Neural cell (in vitro differentiated cells): ENCODE measurements around the gene DNAJB14. TPM values are rescaled to one million over a fixed set of nuclear protein-coding genes. Genes with fewer than 3 reads are reported as not detected.

Experiments used
- H2AFZ ChIP-seq: fragments of 200-600, 300-800 bp; sonication (generic), shearing (Covaris generic); 2 replicates; pipeline ENCODE4 v1.6.0; 2014; ENCODE audit warnings: low read depth, mild to moderate bottlenecking, antibody characterized with exemption, low read length, moderate library complexity
- H3F3A ChIP-seq: fragments of 200-600 bp; shearing (Covaris generic); 2 replicates; pipeline ENCODE4 v1.6.1; 2016; ENCODE audit warnings: mild to moderate bottlenecking, moderate library complexity, mixed read lengths, antibody characterized with exemption, low read length; ENCODE audit not compliant: insufficient read depth, poor library complexity, severe bottlenecking
- H3K27ac ChIP-seq: fragments of 200-600, 300-800 bp; sonication (generic), shearing (Covaris generic); 2 replicates; pipeline ENCODE4 v1.5.1; 2014; ENCODE audit warnings: mild to moderate bottlenecking, low read length, moderate library complexity
- H3K27me3 ChIP-seq: fragments of 300-800, 200-600 bp; sonication (generic), shearing (Covaris generic); 2 replicates; pipeline ENCODE4 v1.6.0; 2014; ENCODE audit warnings: mild to moderate bottlenecking, low read depth, low read length, moderate library complexity; ENCODE audit not compliant: insufficient read depth
- H3K36me3 ChIP-seq: fragments of 300-800, 200-600 bp; sonication (generic), shearing (Covaris generic); 2 replicates; pipeline ENCODE4 v1.5.1; 2014; ENCODE audit warnings: mild to moderate bottlenecking, antibody characterized with exemption, low read length, moderate library complexity; ENCODE audit not compliant: insufficient read depth
- H3K4me2 ChIP-seq: fragments of 300-800, 200-600 bp; sonication (generic), shearing (Covaris generic); 2 replicates; pipeline ENCODE4 v1.6.0; 2014; ENCODE audit warnings: mild to moderate bottlenecking, low read length
- H3K4me3 ChIP-seq: fragments of 300-800, 200-600 bp; sonication (generic), shearing (Covaris generic); 2 replicates; pipeline ENCODE4 v1.5.1; 2014; ENCODE audit warnings: mild to moderate bottlenecking, low read length, moderate library complexity
- H3K79me2 ChIP-seq: fragments of 200-600 bp; shearing (Covaris generic); replicated peaks from 2 replicates; pipeline ENCODE4 v1.6.0; 2014; ENCODE audit warnings: mild to moderate bottlenecking, low read length, moderate library complexity; ENCODE audit not compliant: insufficient read depth
- H3K9ac ChIP-seq: fragments of 300-800, 200-600 bp; sonication (generic), shearing (Covaris generic); 2 replicates; pipeline ENCODE4 v1.6.1; 2016; ENCODE audit warnings: mild to moderate bottlenecking, low read length, mixed read lengths
- H3K9me2 ChIP-seq: fragments of 200-600 bp; shearing (Covaris generic); 2 replicates; pipeline ENCODE4 v1.6.1; 2016; ENCODE audit warnings: mild to moderate bottlenecking, low read length, mixed read lengths; ENCODE audit not compliant: insufficient read depth
- H3K9me3 ChIP-seq: fragments of 200-600, 300-800 bp; sonication (generic), shearing (Covaris generic); 2 replicates; pipeline ENCODE4 v1.6.1; 2016; ENCODE audit warnings: mild to moderate bottlenecking, mixed run types, low read length, moderate library complexity, mixed read lengths
- H4K20me1 ChIP-seq: fragments of 200-600 bp; shearing (Covaris generic); 2 replicates; pipeline ENCODE4 v1.6.1; 2016; ENCODE audit warnings: mild to moderate bottlenecking, mixed run types; ENCODE audit not compliant: insufficient read depth
- CTCF ChIP-seq: fragments of 450-650 bp; IDR thresholded peaks from 2 replicates; pipeline ENCODE4 v1.5.1; 2014; ENCODE audit warnings: antibody characterized with exemption, mild to moderate bottlenecking, moderate library complexity; ENCODE audit not compliant: poor library complexity, severe bottlenecking
- EP300 ChIP-seq: fragments of 450-650 bp; conservative IDR thresholded peaks from 2 replicates; pipeline ENCODE4 v1.6.1; 2014; ENCODE audit warnings: antibody characterized with exemption, mild to moderate bottlenecking, moderate library complexity; ENCODE audit not compliant: poor library complexity, severe bottlenecking
- EZH2 ChIP-seq: fragments of 200-600, 300-800 bp; shearing (Covaris generic), sonication (generic); IDR thresholded peaks from 2 replicates; pipeline ENCODE4 v1.6.1; 2014; ENCODE audit warnings: antibody characterized with exemption, low read length, borderline replicate concordance, mild to moderate bottlenecking; ENCODE audit not compliant: insufficient read depth, poor library complexity, severe bottlenecking
- MXI1 ChIP-seq: fragments of 450-650 bp; conservative IDR thresholded peaks from 2 replicates; pipeline ENCODE4 v1.6.1; 2014; ENCODE audit warnings: antibody characterized with exemption, mild to moderate bottlenecking; ENCODE audit not compliant: poor library complexity, severe bottlenecking
- POLR2AphosphoS5 ChIP-seq: IDR thresholded peaks from 2 replicates; pipeline ENCODE4 v1.6.1; 2012
- RAD21 ChIP-seq: fragments of 450-650 bp; conservative IDR thresholded peaks from 2 replicates; pipeline ENCODE4 v1.6.1; 2014; ENCODE audit warnings: antibody characterized with exemption, mild to moderate bottlenecking, moderate library complexity
- SMC3 ChIP-seq: fragments of 450-650 bp; conservative IDR thresholded peaks from 2 replicates; pipeline ENCODE4 v1.6.1; 2014; ENCODE audit warnings: antibody characterized with exemption, mild to moderate bottlenecking, moderate library complexity; ENCODE audit not compliant: poor library complexity
- TAF1 ChIP-seq: IDR thresholded peaks from 2 replicates; pipeline ENCODE4 v1.6.1; 2012; ENCODE audit warnings: low read depth
- polyA plus RNA-seq: library from polyadenylated mRNA; depleted of rRNA; stranded (reverse); fragments of >200 nt; gene quantifications from 2 replicates; pipeline ENCODE4 v1.2.3, GENCODE V29; 2014
- TF ChIP-seq, protein P1 (sequence below): IDR thresholded peaks from 2 replicates; pipeline ENCODE4 v1.6.1; 2012; ENCODE audit warnings: borderline replicate concordance

Gene DNAJB14
- polyA plus RNA-seq, 1 donor from 2014 or later: 41.3 TPM

DNA sequence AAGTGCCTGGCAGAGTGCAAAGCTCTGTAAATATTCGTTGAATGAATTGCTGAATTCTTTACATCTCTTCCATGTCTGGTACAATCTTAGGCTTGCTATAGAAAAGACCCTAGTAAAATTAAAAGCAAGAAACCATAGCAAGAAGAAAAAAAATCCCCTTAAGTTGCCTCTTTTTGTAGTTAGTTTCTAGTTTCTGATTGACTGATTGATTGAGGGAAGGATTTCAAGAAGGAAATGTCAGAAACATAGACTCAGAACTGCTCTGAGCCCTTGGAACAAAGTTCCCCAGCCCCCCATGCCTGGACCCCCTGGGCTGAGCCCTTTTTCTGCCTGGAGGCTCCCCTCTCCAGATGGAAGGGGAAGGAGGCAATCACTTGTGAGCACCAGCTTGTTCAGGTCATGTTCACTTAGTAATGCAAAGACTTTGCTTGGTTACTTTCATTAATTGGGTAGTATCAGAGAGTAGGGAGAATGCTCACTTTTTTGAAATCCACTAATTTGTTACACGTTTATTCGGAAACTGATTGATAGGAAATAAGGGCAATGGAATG lies 94.1 kb downstream of the DNAJB14 start:
- H3K9ac ChIP-seq: no peak overlapping the region
- no peak overlapping the region for H2AFZ ChIP-seq
- H3K9me2 ChIP-seq: no peaks in the 10 kb centered on the region
- H3K27ac ChIP-seq: no peak overlapping the region
- no peaks in the 10 kb centered on the region for H3F3A ChIP-seq
- H3K79me2 ChIP-seq: no peaks in the 10 kb centered on the region
- no peaks in the 10 kb centered on the region for H3K27me3 ChIP-seq
- TF ChIP-seq POLR2AphosphoS5: no peak
- no peak for TF ChIP-seq SMC3
- TF ChIP-seq RAD21: no peak
- TF ChIP-seq CTCF: no peak
- no peak for TF ChIP-seq EZH2
- TF ChIP-seq TAF1: no peak
- TF ChIP-seq, protein P1, sequence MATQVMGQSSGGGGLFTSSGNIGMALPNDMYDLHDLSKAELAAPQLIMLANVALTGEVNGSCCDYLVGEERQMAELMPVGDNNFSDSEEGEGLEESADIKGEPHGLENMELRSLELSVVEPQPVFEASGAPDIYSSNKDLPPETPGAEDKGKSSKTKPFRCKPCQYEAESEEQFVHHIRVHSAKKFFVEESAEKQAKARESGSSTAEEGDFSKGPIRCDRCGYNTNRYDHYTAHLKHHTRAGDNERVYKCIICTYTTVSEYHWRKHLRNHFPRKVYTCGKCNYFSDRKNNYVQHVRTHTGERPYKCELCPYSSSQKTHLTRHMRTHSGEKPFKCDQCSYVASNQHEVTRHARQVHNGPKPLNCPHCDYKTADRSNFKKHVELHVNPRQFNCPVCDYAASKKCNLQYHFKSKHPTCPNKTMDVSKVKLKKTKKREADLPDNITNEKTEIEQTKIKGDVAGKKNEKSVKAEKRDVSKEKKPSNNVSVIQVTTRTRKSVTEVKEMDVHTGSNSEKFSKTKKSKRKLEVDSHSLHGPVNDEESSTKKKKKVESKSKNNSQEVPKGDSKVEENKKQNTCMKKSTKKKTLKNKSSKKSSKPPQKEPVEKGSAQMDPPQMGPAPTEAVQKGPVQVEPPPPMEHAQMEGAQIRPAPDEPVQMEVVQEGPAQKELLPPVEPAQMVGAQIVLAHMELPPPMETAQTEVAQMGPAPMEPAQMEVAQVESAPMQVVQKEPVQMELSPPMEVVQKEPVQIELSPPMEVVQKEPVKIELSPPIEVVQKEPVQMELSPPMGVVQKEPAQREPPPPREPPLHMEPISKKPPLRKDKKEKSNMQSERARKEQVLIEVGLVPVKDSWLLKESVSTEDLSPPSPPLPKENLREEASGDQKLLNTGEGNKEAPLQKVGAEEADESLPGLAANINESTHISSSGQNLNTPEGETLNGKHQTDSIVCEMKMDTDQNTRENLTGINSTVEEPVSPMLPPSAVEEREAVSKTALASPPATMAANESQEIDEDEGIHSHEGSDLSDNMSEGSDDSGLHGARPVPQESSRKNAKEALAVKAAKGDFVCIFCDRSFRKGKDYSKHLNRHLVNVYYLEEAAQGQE: no peak
- TF ChIP-seq MXI1: no peak
- TF ChIP-seq EP300: no peak
- no peak overlapping the region for H3K4me3 ChIP-seq
- no peaks in the 10 kb centered on the region for H4K20me1 ChIP-seq
- no peaks in the 10 kb centered on the region for H3K9me3 ChIP-seq
- H3K4me2 ChIP-seq: no peak overlapping the region
- no peaks in the 10 kb centered on the region for H3K36me3 ChIP-seq

GRCh38 chr4:99848591-99849001 lies 97.8 kb downstream of the DNAJB14 start:
- H3K4me2 ChIP-seq: no peak overlapping the region

More at GRCh38 chr4:99848591-99849001, 97.8 kb downstream of the DNAJB14 start:
- Histone ChIP-seq H3K36me3 (no peaks in the 10 kb centered on the region), H3K79me2 (no peaks in the 10 kb centered on the region), H3K4me3 (no peak overlapping the region), H3K9me3 (no peaks in the 10 kb centered on the region), H2AFZ (no peak overlapping the region), H3K9ac (no peak overlapping the region), H3F3A (no peaks in the 10 kb centered on the region), H3K27me3 (no peaks in the 10 kb centered on the region), H3K9me2 (no peaks in the 10 kb centered on the region), H3K27ac (no peak overlapping the region), H4K20me1 (no peaks in the 10 kb centered on the region)
- TF ChIP-seq EZH2 (no peak), MXI1 (no peak), POLR2AphosphoS5 (no peak), RAD21 (no peak), SMC3 (no peak), TAF1 (no peak), CTCF (no peak), EP300 (no peak)
- TF ChIP-seq, protein P1: no peak
